ENCODE data around the gene UBE3A.
"Not testable (repeated sequence)": the region's sequence is repeated elsewhere in the genome, so short reads cannot be mapped to it uniquely, and the experiment has no call there.

- TF ChIP-seq GABPA, POLR2AphosphoS5 (IDR thresholded peaks at IDR 0.05; ENCODE audit: low read depth): not testable (repeated sequence)
- TF ChIP-seq, protein P1, sequence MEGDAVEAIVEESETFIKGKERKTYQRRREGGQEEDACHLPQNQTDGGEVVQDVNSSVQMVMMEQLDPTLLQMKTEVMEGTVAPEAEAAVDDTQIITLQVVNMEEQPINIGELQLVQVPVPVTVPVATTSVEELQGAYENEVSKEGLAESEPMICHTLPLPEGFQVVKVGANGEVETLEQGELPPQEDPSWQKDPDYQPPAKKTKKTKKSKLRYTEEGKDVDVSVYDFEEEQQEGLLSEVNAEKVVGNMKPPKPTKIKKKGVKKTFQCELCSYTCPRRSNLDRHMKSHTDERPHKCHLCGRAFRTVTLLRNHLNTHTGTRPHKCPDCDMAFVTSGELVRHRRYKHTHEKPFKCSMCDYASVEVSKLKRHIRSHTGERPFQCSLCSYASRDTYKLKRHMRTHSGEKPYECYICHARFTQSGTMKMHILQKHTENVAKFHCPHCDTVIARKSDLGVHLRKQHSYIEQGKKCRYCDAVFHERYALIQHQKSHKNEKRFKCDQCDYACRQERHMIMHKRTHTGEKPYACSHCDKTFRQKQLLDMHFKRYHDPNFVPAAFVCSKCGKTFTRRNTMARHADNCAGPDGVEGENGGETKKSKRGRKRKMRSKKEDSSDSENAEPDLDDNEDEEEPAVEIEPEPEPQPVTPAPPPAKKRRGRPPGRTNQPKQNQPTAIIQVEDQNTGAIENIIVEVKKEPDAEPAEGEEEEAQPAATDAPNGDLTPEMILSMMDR (IDR thresholded peaks at IDR 0.05; ENCODE audit: insufficient read depth, low read length): not testable (repeated sequence)
- TF ChIP-seq, protein P2, sequence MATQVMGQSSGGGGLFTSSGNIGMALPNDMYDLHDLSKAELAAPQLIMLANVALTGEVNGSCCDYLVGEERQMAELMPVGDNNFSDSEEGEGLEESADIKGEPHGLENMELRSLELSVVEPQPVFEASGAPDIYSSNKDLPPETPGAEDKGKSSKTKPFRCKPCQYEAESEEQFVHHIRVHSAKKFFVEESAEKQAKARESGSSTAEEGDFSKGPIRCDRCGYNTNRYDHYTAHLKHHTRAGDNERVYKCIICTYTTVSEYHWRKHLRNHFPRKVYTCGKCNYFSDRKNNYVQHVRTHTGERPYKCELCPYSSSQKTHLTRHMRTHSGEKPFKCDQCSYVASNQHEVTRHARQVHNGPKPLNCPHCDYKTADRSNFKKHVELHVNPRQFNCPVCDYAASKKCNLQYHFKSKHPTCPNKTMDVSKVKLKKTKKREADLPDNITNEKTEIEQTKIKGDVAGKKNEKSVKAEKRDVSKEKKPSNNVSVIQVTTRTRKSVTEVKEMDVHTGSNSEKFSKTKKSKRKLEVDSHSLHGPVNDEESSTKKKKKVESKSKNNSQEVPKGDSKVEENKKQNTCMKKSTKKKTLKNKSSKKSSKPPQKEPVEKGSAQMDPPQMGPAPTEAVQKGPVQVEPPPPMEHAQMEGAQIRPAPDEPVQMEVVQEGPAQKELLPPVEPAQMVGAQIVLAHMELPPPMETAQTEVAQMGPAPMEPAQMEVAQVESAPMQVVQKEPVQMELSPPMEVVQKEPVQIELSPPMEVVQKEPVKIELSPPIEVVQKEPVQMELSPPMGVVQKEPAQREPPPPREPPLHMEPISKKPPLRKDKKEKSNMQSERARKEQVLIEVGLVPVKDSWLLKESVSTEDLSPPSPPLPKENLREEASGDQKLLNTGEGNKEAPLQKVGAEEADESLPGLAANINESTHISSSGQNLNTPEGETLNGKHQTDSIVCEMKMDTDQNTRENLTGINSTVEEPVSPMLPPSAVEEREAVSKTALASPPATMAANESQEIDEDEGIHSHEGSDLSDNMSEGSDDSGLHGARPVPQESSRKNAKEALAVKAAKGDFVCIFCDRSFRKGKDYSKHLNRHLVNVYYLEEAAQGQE (IDR thresholded peaks at IDR 0.05; ENCODE audit: insufficient replicate concordance, low read depth): not testable (repeated sequence)
Measured at GRCh38 chr15:25453246-25453645, 14.4 kb upstream of the UBE3A start.
